SW480 (cell line): ENCODE measurements around the gene ARHGEF17.

Experiments used
- DNase-seq: peaks from one replicate; pipeline ENCODE4 v3.0.0-alpha.2; 2016; ENCODE audit warnings: low spot score

ARHGEF17 gene

DNA sequence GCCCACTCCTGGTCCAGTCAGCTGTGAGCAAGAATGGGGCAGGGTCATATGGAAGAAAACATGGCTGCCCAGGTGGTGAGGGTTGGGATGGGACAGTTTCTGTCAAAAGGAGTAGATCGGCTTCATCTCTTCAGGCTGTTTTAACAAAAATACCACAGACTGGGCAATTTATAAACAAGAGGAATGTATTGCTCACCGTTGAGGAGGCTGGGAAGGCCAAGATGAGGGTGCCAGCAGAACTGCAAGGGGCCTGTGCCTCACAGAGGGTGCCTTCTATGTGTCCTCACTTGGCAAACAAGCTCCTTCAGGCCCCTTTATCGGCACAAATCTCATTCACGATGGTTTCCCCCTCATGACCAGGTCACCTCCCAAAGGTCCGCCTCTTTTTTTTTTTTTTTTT is 50.0 kb downstream of the ARHGEF17 start:
- DNase-seq, result no peak

GRCh38 chr11:73359341-73359740 is 51.3 kb downstream of the ARHGEF17 start:
- no peak for DNase-seq

- DNase-seq, result no peak
Observed at GRCh38 chr11:73359930-73360742, 52.1 kb downstream of the ARHGEF17 start.

DNA sequence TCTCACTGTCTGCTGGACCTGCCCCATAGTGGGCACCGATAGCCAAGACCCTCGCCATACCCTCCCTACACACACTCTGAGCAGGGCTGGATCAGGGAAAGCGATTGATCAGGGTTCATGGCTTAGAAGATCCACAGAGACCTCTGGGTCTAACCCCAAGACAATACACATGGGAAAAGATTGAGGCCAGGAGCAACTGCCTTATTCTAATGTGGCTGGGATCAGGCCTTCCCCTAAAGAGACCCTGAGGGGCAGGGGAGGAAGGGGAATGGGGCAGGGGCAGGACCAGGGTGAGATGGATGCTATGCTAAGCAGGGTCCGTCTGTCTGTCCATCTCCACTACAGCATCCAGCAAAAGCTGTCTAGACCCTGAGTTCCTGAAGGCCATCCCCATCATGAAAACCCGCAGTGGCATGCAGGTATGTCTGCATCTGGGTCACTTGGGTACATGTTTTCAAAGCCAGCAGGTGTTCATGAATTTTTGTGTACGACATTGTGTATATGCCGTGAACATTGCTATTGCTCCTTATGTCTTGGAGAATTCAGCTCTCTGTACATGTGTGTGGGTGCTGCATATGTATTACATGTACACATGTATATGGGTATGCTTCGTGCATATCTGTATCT is 52.8 kb downstream of the ARHGEF17 start:
- DNase-seq, result no peak

DNA sequence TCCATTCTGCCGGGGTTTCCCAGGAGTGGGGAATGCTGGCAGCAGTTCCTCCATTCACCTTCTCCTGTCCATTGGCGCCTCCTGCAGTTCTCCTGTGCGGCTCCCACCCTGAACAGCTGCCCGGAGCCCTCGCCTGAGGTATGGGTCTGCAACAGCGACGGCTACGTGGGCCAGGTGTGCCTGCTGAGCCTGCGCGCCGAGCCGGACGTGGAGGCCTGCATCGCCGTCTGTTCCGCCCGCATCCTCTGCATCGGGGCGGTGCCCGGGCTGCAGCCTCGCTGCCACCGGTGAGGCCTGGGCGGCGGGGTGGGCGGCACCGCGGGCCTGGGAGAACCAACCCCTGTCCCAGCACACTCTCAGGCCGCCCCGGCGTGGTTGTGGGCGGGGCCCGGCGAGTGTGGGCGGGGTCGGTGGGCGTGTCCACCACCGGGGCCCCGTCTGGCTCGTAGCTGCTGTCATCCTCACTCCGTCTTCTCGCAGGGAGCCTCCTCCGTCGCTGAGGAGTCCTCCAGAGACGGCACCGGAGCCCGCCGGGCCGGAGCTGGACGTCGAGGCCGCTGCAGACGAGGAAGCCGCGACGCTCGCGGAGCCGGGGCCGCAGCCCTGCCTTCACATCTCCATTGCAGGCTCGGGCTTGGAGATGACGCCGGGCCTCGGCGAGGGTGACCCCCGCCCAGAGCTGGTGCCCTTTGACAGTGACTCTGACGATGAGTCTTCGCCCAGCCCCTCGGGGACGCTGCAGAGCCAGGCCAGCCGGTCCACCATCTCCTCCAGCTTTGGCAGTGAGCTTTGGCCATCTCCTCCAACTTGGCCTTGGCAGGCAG is 54.1 kb downstream of the ARHGEF17 start:
- peak; percentile 78 for DNase-seq

DNA sequence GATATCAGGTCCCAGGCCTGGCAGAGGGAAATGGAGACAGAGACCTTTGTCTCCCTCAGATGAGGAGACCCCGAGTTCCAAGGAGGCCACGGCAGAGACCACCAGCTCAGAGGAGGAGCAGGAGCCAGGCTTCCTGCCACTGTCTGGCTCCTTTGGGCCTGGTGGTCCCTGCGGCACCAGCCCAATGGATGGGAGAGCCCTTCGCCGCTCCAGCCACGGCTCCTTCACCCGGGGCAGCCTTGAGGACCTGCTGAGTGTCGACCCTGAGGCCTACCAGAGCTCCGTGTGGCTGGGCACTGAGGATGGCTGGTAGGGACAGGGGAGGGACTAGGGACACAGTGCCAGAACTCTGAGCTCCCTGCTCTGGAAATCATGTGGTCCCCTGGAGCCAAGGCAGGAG is 55.1 kb downstream of the ARHGEF17 start:
- no peak for DNase-seq

DNA sequence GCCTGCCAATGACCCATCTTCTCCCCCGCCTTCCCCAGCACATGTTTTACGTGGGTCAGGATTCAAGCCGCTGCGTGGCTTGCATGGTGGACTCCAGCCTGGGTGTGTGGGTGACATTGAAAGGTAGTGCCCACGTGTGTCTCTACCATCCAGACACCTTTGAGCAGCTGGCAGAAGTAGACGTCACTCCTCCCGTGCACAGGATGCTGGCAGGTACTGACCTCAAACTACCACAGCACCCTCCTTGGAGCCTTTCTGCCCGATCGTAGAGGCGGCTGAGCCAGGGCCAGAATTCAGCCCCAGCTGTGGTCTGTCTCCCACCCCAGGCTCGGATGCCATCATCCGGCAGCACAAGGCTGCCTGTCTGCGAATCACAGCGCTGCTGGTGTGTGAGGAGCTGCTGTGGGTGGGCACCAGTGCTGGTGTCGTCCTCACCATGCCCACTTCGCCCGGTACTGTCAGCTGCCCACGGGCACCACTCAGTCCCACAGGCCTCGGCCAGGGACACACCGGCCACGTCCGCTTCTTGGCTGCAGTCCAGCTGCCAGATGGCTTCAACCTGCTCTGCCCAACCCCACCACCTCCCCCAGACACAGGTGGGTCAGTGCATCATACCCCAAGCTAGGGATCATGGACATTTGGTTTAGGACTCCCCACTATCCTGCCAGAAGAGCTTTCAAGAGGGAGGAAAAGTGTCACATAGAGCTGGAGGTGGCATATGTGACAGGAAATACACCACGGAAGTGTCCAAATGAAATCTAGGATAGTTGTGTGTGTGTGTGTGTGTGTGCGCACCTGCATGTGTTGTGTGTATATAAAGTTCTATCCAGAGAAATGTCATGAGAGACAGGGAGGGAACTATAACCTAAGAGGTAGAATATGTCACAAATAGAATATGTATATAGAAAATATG is 57.5 kb downstream of the ARHGEF17 start:
- no peak for DNase-seq

GRCh38 chr11:73366265-73366610 is 58.2 kb downstream of the ARHGEF17 start:
- no peak for DNase-seq

DNA sequence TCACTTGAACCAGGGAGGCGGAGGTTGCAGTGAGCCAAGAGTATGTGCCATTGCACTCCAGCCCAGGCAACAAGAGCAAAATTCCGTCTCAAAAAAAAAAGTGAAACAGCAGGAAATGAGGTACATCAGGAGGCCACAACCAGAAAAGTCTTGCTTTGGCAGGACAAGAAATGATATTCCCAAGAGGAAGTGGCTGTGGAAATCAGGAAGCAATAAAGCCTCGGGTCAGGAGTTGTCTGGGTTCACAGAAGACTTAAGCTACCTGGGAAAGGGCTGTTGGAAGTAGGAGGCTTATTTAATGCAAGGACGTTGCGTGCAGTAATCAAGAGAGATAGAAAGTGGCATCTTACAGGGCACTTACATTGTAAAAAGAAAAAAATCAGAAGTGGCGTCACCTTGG is 58.9 kb downstream of the ARHGEF17 start:
- DNase-seq, result no peak

GRCh38 chr11:73367482-73368024 is 59.5 kb downstream of the ARHGEF17 start:
- DNase-seq, result no peak

DNA sequence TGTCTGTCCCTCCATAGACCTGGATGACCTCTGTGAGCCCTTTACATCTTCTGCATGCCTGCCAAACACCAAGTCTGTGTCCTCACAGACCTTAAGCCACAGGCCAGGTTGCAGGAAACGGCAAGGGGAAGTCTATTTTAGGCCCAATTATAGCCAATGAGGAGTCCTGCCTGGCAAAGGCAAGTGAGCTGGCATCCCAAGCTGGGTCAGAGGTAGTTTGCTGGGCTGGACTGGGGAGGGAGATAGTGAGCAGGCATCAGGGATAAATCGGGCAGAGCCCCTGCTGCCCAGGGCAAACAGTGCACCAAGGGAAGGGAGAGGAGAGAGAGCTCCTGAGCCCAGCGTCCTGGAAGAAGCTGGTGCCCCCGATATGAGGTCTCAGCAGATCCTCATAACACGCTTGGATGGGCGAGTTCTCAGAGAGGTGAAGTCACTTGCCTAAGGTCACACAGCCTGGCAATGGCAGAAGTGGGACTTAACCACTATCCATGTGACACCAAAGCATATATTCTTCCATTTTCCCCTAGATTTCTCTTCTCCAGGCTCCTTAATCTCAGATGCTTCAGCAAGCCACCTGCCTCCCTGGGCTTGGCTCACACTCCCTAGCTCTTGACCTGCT is 64.4 kb downstream of the ARHGEF17 start:
- no peak for DNase-seq

- DNase-seq, result no peak
Observed at GRCh38 chr11:73374151-73374550, 66.1 kb downstream of the ARHGEF17 start.

GRCh38 chr11:73375830-73376159 is 67.7 kb downstream of the ARHGEF17 start:
- DNase-seq, result no peak

DNA sequence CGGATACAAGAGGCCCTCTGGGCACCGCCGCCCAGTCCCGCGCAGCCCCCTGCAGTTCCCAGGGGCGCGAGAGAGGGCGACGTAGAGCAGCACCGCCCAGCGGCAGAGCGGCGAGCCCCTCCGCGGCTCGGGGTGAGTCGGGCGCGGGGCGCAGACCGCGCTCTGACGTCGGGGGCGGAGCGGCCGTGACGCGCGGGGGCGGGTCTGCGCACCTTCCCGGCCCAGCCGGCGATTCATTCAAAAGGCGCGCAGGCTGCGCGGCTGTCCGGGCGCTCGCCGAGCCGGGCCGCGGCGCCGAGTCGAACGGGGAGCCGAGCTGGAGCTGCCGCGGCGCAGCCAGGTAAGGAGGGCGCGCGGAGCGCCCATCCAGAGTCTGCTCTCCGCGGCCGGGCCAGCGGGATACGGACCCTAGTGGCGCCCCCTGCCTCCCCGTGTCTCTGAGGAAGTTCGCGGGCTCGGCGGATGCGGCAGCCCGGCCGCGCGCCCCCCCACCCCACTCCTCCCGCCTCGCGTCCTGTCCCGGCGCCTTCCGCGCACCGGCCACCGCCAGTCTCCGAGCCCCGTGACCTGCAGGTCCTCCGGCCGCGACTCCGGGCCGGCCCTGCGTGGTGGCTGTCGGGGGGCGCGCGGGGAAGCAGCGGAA is 68.2 kb downstream of the ARHGEF17 start, which contains the start of gene RELT:
Gene RELT (plus strand): TSS at position 240 of the 643 bp plus-strand sequence. CDS start 12,738 bp downstream, outside the sequence.
- DNase-seq, result peak; percentile 88

- DNase-seq, result peak; percentile 85
Observed at GRCh38 chr11:73376803-73377629, 68.9 kb downstream of the ARHGEF17 start.

- DNase-seq, result no peak
Observed at GRCh38 chr11:73379189-73379880, 71.3 kb downstream of the ARHGEF17 start.

- no peak for DNase-seq
Observed at GRCh38 chr11:73380331-73380730, 72.3 kb downstream of the ARHGEF17 start.

DNA sequence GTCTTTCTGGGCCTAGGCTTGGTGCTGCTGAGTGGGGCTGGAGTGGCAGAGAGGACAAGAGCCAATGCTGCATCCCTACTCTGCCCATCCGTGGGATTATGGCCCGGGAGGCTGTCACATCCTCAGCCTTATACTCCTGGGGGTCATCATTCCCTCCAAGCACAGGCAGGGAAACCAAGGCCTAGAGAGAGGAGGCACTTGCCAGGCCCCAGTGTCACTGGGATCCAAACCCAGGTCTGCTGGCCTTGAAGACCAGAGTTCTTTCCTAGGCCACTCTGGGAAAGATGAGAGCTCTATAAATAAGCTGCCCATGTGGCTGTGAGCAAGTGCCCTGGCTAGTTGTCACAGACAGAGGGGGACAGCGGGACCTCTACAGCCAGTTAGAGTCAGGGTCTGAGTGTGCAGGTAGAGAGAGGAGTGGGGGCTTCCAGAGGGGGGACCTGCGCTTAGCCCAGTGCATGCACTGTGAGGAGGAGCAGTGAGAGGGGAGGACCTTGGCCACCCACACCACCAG is 72.9 kb downstream of the ARHGEF17 start:
- no peak for DNase-seq

DNA sequence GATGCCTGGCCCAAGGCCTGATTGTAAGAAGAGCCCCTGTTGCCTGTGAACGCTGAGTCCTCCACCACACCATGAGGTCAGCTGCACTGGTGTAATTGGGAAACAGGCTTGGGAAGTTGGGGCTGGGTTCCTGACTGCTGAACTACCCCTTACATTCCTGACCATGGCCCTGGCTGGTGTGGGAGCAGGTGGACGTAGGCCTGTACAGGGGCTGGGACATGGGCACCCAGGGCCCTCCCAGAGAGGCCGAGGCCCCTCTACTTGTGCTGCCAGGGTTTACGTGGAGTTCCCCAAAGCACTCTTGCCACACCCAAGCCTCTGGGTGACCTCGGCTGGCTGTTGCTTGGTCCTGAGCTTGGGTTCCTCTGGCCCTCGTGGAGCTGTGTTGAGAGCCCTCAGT is 73.5 kb downstream of the ARHGEF17 start:
- DNase-seq, result no peak
